HL-60/S4 treated with phorbol 12-myristate 13-acetate at 8.2 ng/mL for 4 days and 3 days (cell line): ENCODE results near the gene ZFYVE19.

Source experiments
- in situ Hi-C: fragments of 300-500 bp; cut with MboI; formaldehyde crosslinking; loops from 2 replicates; pipeline ENCODE4 v1.15.0; 2022; ENCODE audit warnings: low sequenced_read_pairs

Gene ZFYVE19

GRCh38 chr15:40775007-40775406 is 31.9 kb upstream of the ZFYVE19 start:
- in situ Hi-C loops: no loop called here

- in situ Hi-C loops: no loop called here
Observed at GRCh38 chr15:40775740-40776536, 31.0 kb upstream of the ZFYVE19 start.

GRCh38 chr15:40776537-40777141 is 30.2 kb upstream of the ZFYVE19 start:
- in situ Hi-C loops: no loop called here

- in situ Hi-C loops: no loop called here
Observed at GRCh38 chr15:40782609-40783227, 24.2 kb upstream of the ZFYVE19 start.

- in situ Hi-C loops: no loop called here
Observed at GRCh38 chr15:40785164-40785563, 21.7 kb upstream of the ZFYVE19 start.

GRCh38 chr15:40785814-40786213 is 21.1 kb upstream of the ZFYVE19 start:
- in situ Hi-C loops: no loop called here

- in situ Hi-C loops: no loop called here
Observed at GRCh38 chr15:40787344-40787841, 19.5 kb upstream of the ZFYVE19 start.

- in situ Hi-C loops: no loop called here
Observed at GRCh38 chr15:40787991-40788390, 18.9 kb upstream of the ZFYVE19 start.

GRCh38 chr15:40789119-40789518 is 17.8 kb upstream of the ZFYVE19 start:
- in situ Hi-C loops: no loop called here

GRCh38 chr15:40789999-40790398 is 16.9 kb upstream of the ZFYVE19 start:
- in situ Hi-C loops: no loop called here

GRCh38 chr15:40790718-40791117 is 16.2 kb upstream of the ZFYVE19 start:
- in situ Hi-C loops: no loop called here

GRCh38 chr15:40792394-40792793 is 14.5 kb upstream of the ZFYVE19 start:
- in situ Hi-C loops: no loop called here

- in situ Hi-C loops: no loop called here
Observed at GRCh38 chr15:40793216-40793989, 13.5 kb upstream of the ZFYVE19 start.

- in situ Hi-C loops: no loop called here
Observed at GRCh38 chr15:40796041-40796440, 10.8 kb upstream of the ZFYVE19 start.

- in situ Hi-C loops: no loop called here
Observed at GRCh38 chr15:40796512-40796911, 10.4 kb upstream of the ZFYVE19 start.

GRCh38 chr15:40799523-40799922 is 7.4 kb upstream of the ZFYVE19 start:
- in situ Hi-C loops: no loop called here

GRCh38 chr15:40803076-40803475 is 3.8 kb upstream of the ZFYVE19 start:
- in situ Hi-C loops: no loop called here

- in situ Hi-C loops: no loop called here
Observed at GRCh38 chr15:40803688-40804087, 3.2 kb upstream of the ZFYVE19 start.

GRCh38 chr15:40806672-40807027 is 239 bp upstream of the ZFYVE19 start:
- in situ Hi-C loops: no loop called here

GRCh38 chr15:40807888-40808461 is 1.1 kb downstream of the ZFYVE19 start:
- in situ Hi-C loops: no loop called here
